ENCODE measurements around the gene SELL.

Gene SELL

DNA sequence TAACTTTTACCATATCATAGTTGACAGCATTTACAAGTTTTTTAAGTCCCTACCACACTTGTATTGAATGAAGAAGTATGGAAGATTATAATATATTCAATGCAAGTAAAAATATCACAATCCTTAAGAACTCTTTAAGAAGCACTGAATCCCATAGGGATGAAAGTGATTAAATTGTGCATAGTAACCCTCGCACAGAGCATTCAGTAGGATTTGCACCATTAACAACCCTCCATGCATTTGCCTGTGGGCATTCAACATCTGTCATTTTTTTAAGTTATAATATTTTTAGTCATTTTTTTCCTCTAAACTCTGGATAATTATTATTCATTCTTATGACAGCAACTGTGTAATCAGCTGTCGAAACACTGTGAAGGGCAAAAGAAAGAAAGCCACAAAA is 12.3 kb upstream of the SELL start:
- no peak for TF ChIP-seq CTCF (IDR thresholded peaks at IDR 0.05)

- no peak for TF ChIP-seq CTCF (IDR thresholded peaks at IDR 0.05)
These were observed 11.4 kb upstream of the SELL start for GRCh38 chr1:169722779-169723178.

DNA sequence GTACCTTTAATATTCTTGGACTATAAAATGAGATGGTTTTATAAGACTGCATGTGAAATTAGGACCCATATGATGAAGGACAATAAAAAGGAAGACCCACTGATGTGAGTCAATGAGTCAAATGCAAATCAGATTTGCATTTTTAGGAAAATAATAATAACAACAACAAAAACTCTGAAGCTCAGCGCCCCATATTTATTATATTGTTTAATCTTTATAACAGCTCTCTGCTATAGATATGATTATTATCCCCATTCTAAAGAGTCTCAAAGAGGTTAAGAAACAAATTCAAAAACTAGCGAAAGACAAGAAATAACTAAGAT is 850 bp upstream of the SELL start:
- no peak; the same call in 1 of the 2 replicates for TF ChIP-seq CTCF (IDR thresholded peaks at IDR 0.05)

DNA sequence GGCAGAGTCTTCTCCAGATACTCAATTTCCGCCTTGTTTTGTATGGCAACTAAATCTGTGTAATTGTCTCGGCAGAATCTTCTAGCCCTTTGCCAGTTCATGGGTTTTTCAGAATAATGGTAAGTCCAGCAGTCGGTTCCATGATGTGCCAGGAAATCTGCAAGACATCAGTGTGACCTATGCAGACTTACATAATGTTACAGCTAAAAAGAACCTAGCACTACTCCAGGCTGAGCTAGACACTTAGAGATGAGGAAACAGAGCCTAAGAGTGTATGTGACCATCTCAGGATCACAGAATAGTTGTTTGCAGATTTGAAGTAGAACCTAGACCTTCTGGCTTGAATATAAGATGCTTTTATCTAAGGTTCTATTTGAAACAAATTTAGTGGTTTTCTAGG is 2.8 kb downstream of the SELL start:
- no peak for TF ChIP-seq CTCF (IDR thresholded peaks at IDR 0.05)

DNA sequence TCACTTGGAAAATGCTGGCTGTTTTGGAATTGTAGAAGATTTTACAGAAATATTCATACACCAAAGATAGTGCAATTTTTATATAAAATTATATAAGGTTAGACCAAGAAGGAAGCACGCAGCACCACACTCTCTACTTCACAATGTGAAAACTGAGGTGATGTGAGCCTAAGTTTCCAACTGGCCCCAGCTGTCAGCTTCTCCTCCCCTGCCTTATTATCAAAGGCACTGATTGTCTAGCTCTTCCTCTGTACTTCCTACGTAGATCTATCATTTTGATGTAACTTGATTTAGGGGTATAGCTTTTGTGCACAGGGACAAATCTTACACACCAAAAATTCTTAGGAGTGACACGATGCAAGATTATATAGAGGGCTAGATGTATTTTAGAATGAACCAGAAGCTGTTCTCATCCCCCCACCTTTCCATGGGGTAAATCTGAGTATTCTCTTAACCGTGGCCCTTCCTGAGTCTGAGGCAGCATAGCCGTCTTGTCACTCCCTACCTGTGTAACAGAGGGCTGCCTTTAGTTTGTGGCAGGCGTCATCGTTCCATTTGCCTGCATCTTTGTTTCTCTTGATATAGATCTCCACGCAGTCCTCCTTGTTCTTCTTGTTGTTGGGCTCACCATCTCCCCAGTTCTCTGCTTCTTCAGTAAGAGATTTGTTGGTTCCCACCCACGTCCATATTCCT is 3.4 kb downstream of the SELL start:
- no peak for TF ChIP-seq CTCF (IDR thresholded peaks at IDR 0.05)

GRCh38 chr1:169704797-169705196 is 6.6 kb downstream of the SELL start:
- no peak for TF ChIP-seq CTCF (IDR thresholded peaks at IDR 0.05)

- TF ChIP-seq CTCF (IDR thresholded peaks at IDR 0.05) = no peak
These were observed 10.0 kb downstream of the SELL start for GRCh38 chr1:169701261-169702005.
